22Rv1 (cell line): ENCODE results near the gene SLC6A3.

Experiments
- H3K27ac ChIP-seq: fragments of 450-650 bp; 2 replicates; pipeline ENCODE4 v1.5.1; 2017
- CTCF ChIP-seq: fragments of 450-650 bp; IDR thresholded peaks from 2 replicates; pipeline ENCODE4 v1.5.1; 2017; ENCODE audit warnings: mild to moderate bottlenecking
- ZFX ChIP-seq: fragments of 450-650 bp; IDR thresholded peaks from 2 replicates; pipeline ENCODE4 v1.6.1; 2017; ENCODE audit warnings: antibody characterized with exemption, borderline replicate concordance

The SLC6A3 gene

DNA sequence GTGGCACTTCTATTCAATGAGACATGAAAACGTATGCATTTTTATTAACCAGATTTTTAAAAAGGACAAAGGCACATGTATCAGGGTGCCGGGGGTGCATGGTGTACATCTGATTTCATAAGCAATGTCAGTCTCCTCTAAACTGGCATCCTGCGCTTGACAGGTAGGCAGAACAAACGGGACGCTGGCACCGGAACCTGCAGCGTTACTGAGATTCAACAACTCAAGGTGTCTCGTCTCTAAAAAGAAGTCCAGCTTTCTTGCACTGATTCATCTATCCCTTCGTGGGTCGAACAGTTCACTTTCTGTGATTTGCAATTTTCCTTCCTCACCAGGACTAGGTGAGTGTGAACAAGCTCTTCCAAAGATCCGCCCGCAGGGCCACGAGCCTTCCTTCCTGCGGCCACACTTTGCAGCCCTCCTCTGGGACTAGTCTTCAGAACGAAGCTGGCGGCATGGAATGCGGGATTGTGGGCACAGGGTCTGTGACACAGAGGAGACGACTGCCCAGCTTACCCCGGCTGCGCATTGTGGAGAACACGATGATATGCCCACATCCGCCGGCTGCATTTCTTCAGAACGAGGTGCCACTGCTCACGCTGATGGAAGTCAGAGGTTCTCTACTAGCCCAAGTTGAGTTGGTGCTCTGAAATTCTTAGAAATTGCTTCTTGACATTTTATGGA, 7.2 kb downstream of the SLC6A3 start:
- TF ChIP-seq CTCF, result no peak
- TF ChIP-seq ZFX, result no peak

DNA sequence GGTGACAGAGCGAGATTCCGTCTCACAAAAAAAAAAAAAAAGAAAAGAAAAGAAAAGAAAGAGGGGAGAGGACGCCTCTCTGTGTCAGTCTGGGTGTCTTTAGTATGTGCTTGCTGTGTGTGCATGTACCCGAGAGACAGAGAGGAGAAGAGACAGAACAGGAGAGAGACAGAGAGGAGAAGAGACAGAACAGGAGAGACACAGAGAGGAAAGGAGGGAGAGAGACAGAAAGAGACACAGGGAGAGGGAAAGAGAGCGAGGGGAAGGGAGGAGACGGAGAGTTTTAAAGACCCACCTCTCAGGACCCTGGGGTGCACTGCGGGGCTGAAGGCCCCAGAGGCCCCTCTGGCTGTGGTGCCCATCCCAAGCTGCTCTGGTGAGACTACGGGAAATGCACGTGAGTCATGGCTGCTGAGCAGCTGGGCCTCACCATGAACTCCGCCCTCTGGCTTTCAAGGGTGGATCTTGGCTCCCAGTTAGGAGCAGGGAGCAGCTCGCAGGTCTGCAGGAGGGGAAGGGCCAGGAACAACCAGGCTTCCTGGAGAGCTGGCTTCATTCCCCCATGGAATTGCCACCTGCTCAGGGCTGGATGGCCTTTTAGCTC, 7.9 kb downstream of the SLC6A3 start:
- no peak overlapping the region for H3K27ac ChIP-seq
- TF ChIP-seq ZFX (no peak), CTCF (no peak)

More for the DNA sequence above, 7.2 kb downstream of the SLC6A3 start:
- H3K27ac ChIP-seq, result no peak overlapping the region

- H3K27ac ChIP-seq, result no peak overlapping the region
- TF ChIP-seq CTCF (no peak), ZFX (no peak)
These were observed 8.6 kb downstream of the SLC6A3 start for GRCh38 chr5:1436681-1437080.

GRCh38 chr5:1436036-1436435, 9.2 kb downstream of the SLC6A3 start:
- TF ChIP-seq CTCF (no peak), ZFX (no peak)
- H3K27ac ChIP-seq, result no peak overlapping the region

DNA sequence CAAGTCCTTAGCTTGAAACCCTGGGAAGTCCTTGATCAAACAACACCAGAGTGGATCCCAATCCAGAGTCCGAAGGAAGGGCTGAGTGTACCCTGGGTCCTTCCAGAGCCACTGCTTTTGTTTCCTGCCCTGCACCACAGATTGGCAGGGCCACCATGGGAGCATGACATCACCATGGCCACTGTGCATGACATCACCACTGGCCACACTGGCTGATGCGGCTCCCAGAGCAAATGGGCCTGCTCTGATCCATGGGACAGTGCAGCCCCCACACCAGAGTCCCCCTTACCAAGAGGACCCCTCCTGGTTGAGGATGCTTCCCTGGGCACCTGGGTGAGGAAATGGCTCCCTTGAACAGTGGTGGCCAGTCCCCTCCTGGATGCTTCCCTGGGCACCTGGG, 9.9 kb downstream of the SLC6A3 start:
- no peak overlapping the region for H3K27ac ChIP-seq
- TF ChIP-seq CTCF, result no peak
- no peak for TF ChIP-seq ZFX

- TF ChIP-seq ZFX (no peak), CTCF (no peak)
These were observed 12.9 kb downstream of the SLC6A3 start for GRCh38 chr5:1432296-1432695.

GRCh38 chr5:1431896-1432295, 13.3 kb downstream of the SLC6A3 start:
- no peak for TF ChIP-seq CTCF
- no peak for TF ChIP-seq ZFX
- H3K27ac ChIP-seq, result no peak overlapping the region

More at GRCh38 chr5:1432296-1432695, 12.9 kb downstream of the SLC6A3 start:
- no peak overlapping the region for H3K27ac ChIP-seq
